H9 (cell line): ENCODE measurements around the gene UBASH3A. TPM values are rescaled to one million over a fixed set of nuclear protein-coding genes. Genes with fewer than 3 reads are reported as not detected.

Experiments used
- DNase-seq: peaks from one replicate; pipeline ENCODE4 v3.0.0-alpha.2; 2017
- H2AFZ ChIP-seq: one replicate; pipeline ENCODE4 v1.6.1; 2013; ENCODE audit warnings: mild to moderate bottlenecking, low read length, control low read depth, moderate library complexity
- H2AK5ac ChIP-seq: 2 replicates; pipeline ENCODE4 v1.6.1; 2013; ENCODE audit warnings: low read length, control low read depth, mixed read lengths; ENCODE audit not compliant: insufficient read length
- H2BK120ac ChIP-seq: one replicate; pipeline ENCODE4 v1.6.1; 2013; ENCODE audit warnings: low read depth, mild to moderate bottlenecking, low read length, control low read depth, inconsistent platforms; ENCODE audit not compliant: poor library complexity, severe bottlenecking
- H2BK12ac ChIP-seq: 2 replicates; pipeline ENCODE4 v1.6.1; 2013; ENCODE audit warnings: low read length, control low read depth, mixed read lengths, low read depth; ENCODE audit not compliant: insufficient read length
- H2BK15ac ChIP-seq: 2 replicates; pipeline ENCODE4 v1.6.1; 2013; ENCODE audit warnings: low read depth, low read length, control low read depth
- H2BK20ac ChIP-seq: one replicate; pipeline ENCODE4 v1.6.1; 2013; ENCODE audit warnings: low read depth, mild to moderate bottlenecking, low read length, control low read depth, inconsistent platforms; ENCODE audit not compliant: poor library complexity, severe bottlenecking
- H2BK5ac ChIP-seq: 2 replicates; pipeline ENCODE4 v1.6.1; 2013; ENCODE audit warnings: low read length, control low read depth, mixed read lengths; ENCODE audit not compliant: insufficient read length
- H3K14ac ChIP-seq: 2 replicates; pipeline ENCODE4 v1.6.1; 2013; ENCODE audit warnings: low read length, control low read depth; ENCODE audit not compliant: insufficient read depth
- H3K18ac ChIP-seq: 2 replicates; pipeline ENCODE4 v1.6.1; 2013; ENCODE audit warnings: low read depth, mild to moderate bottlenecking, mixed read lengths, low read length, control low read depth; ENCODE audit not compliant: insufficient read length
- H3K23ac ChIP-seq: 2 replicates; pipeline ENCODE4 v1.6.1; 2013; ENCODE audit warnings: low read length, control low read depth, mixed read lengths, low read depth; ENCODE audit not compliant: insufficient read length
- H3K23me2 ChIP-seq: 2 replicates; pipeline ENCODE4 v1.6.1; 2013; ENCODE audit warnings: low read depth, mild to moderate bottlenecking, mixed read lengths, low read length, control low read depth; ENCODE audit not compliant: insufficient read length, poor library complexity, severe bottlenecking
- H3K27ac ChIP-seq: 2 replicates; pipeline ENCODE4 v1.5.1; 2013; ENCODE audit warnings: low read length, control low read depth, mixed read lengths, low read depth; ENCODE audit not compliant: insufficient read length
- H3K27me3 ChIP-seq: 2 replicates; pipeline ENCODE4 v1.6.1; 2013; ENCODE audit warnings: low read length, control low read depth, inconsistent platforms; ENCODE audit not compliant: insufficient read depth
- H3K4ac ChIP-seq: 2 replicates; pipeline ENCODE4 v1.6.1; 2013; ENCODE audit warnings: low read depth, mild to moderate bottlenecking, control low read depth, inconsistent platforms, low read length, moderate library complexity
- H3K4me1 ChIP-seq: 2 replicates; pipeline ENCODE4 v1.6.1; 2013; ENCODE audit warnings: low read length, control low read depth, inconsistent platforms; ENCODE audit not compliant: insufficient read depth
- H3K4me2 ChIP-seq: 2 replicates; pipeline ENCODE4 v1.6.1; 2013; ENCODE audit warnings: low read length, control low read depth, mixed read lengths; ENCODE audit not compliant: insufficient read length, insufficient read depth
- H3K56ac ChIP-seq: 2 replicates; pipeline ENCODE4 v1.6.1; 2013; ENCODE audit warnings: low read depth, mild to moderate bottlenecking, mixed read lengths, low read length, control low read depth; ENCODE audit not compliant: insufficient read length
- H3K79me1 ChIP-seq: 2 replicates; pipeline ENCODE4 v1.6.1; 2013; ENCODE audit warnings: low read depth, mild to moderate bottlenecking, moderate library complexity, low read length, control low read depth, inconsistent platforms; ENCODE audit not compliant: insufficient read depth, poor library complexity, severe bottlenecking
- H3K79me2 ChIP-seq: 2 replicates; pipeline ENCODE4 v1.6.1; 2013; ENCODE audit warnings: low read length, control low read depth, inconsistent platforms; ENCODE audit not compliant: insufficient read depth
- H3K9ac ChIP-seq: 2 replicates; pipeline ENCODE4 v1.6.1; 2013; ENCODE audit warnings: low read length, control low read depth, mixed read lengths; ENCODE audit not compliant: insufficient read length; ENCODE audit errors: extremely low read depth
- H3K9me3 ChIP-seq: one replicate; pipeline ENCODE4 v1.6.1; 2013; ENCODE audit warnings: low read depth, low read length, inconsistent platforms; ENCODE audit not compliant: control insufficient read depth
- H3T11ph ChIP-seq: one replicate; pipeline ENCODE4 v1.6.1; 2013; ENCODE audit warnings: mild to moderate bottlenecking, low read length, control low read depth, inconsistent platforms
- H4K20me1 ChIP-seq: one replicate; pipeline ENCODE4 v1.6.1; 2013; ENCODE audit not compliant: control insufficient read depth, insufficient read length, insufficient read depth
- H4K5ac ChIP-seq: 2 replicates; pipeline ENCODE4 v1.6.1; 2013; ENCODE audit warnings: low read depth, mild to moderate bottlenecking, mixed read lengths, low read length, control low read depth; ENCODE audit not compliant: insufficient read length
- H4K8ac ChIP-seq: replicated peaks from 2 replicates; pipeline ENCODE4 v1.6.1; 2013; ENCODE audit warnings: low read length, control low read depth, mixed read lengths, low read depth; ENCODE audit not compliant: insufficient read length
- H4K91ac ChIP-seq: 2 replicates; pipeline ENCODE4 v1.6.1; 2013; ENCODE audit warnings: low read depth, mild to moderate bottlenecking, moderate library complexity, mixed read lengths, low read length, control low read depth; ENCODE audit not compliant: insufficient read length
- H3K27ac Mint-ChIP-seq, 3 experiments: 2 replicates in 2 of 3; 3 replicates in 1 of 3; pipeline ENCODE4 v1.8.0; 2020 to 2021; ENCODE audit warnings: mixed read lengths in 3 of 3, mild to moderate bottlenecking in 1 of 3, moderate library complexity in 1 of 3
- H3K27me3 Mint-ChIP-seq: 2 replicates; pipeline ENCODE4 v1.8.0; 2021; ENCODE audit warnings: low read depth, mild to moderate bottlenecking, moderate library complexity, mixed read lengths
- H3K36me3 Mint-ChIP-seq, 3 experiments: 2 replicates in 2 of 3; 3 replicates in 1 of 3; pipeline ENCODE4 v1.8.0; 2020 to 2021; ENCODE audit warnings: low read depth in 3 of 3, mixed read lengths in 3 of 3; ENCODE audit not compliant: insufficient read depth in 1 of 3
- H3K4me1 Mint-ChIP-seq, 2 experiments: 2 replicates each; pipeline ENCODE4 v1.8.0; 2020; ENCODE audit warnings: mixed read lengths in 2 of 2
- H3K4me3 Mint-ChIP-seq, 2 experiments: 2 replicates in 1 of 2; 3 replicates in 1 of 2; pipeline ENCODE4 v1.8.0; 2020 to 2021; ENCODE audit warnings: mild to moderate bottlenecking in 2 of 2, mixed read lengths in 2 of 2, moderate library complexity in 1 of 2
- H3K9me3 Mint-ChIP-seq, 2 experiments: 2 replicates in 1 of 2; 3 replicates in 1 of 2; pipeline ENCODE4 v1.8.0; 2020; ENCODE audit warnings: mild to moderate bottlenecking in 2 of 2, mixed read lengths in 2 of 2, moderate library complexity in 1 of 2
- WGBS: extraction: QIAGEN DNeasy Blood & Tissue Kit; methylation state at CpG from one replicate; pipeline ENCODE4 v1.1.7; 2013; ENCODE audit warnings: missing lambda C conversion rate, low lambda C conversion rate, mixed read lengths; ENCODE audit not compliant: insufficient read length; ENCODE audit errors: extremely low coverage; 5-methylcytosine and 5-hydroxymethylcytosine counted together
- total RNA-seq: library from RNA; stranded (reverse); gene quantifications from 2 replicates; pipeline ENCODE4 v1.2.1, GENCODE V29; 2021
- TF ChIP-seq, protein P1 (sequence below): fragments of 200-600 bp; sonication (generic); conservative IDR thresholded peaks from 3 replicates; pipeline ENCODE4 v1.8.0; 2021; ENCODE audit warnings: antibody characterized with exemption, mild to moderate bottlenecking

The UBASH3A gene
- total RNA-seq, 1 experiment from 2014 or later = not detected

- Mint-ChIP-seq H3K9me3 (no peaks in the 10 kb centered on the region; a peak in 1 of 5 replicates), H3K27me3 (peaks cover 45% of the 10 kb centered on the region), H3K27ac (no peak overlapping the region), H3K4me1 (no peaks in the 10 kb centered on the region), H3K36me3 (no peaks in the 10 kb centered on the region), H3K4me3 (no peak overlapping the region)
- Histone ChIP-seq H3K18ac (no peak overlapping the region), H2BK15ac (no peak overlapping the region), H3K14ac (no peak overlapping the region), H3K4me1 (no peaks in the 10 kb centered on the region), H3K9me3 (no peaks in the 10 kb centered on the region), H2AK5ac (no peak overlapping the region), H4K8ac (no peak overlapping the region), H3K27ac (no peak overlapping the region), H3K27me3 (no peaks in the 10 kb centered on the region), H3K79me1 (no peaks in the 10 kb centered on the region), H3K79me2 (no peaks in the 10 kb centered on the region), H3K4ac (no peak overlapping the region), H2BK20ac (no peak overlapping the region), H2BK120ac (no peak overlapping the region), H4K5ac (no peak overlapping the region), H4K91ac (no peak overlapping the region), H3K9ac (no peak overlapping the region), H2BK5ac (no peak overlapping the region), H2BK12ac (no peak overlapping the region), H4K20me1 (no peaks in the 10 kb centered on the region), H3K56ac (no peak overlapping the region), H3K4me2 (no peak overlapping the region), H2AFZ (no peak overlapping the region), H3K23ac (no peak overlapping the region), H3K23me2 (no peaks in the 10 kb centered on the region), H3T11ph (no peak overlapping the region)
- no CpG with 5 or more reads among the region's 10 CpGs for WGBS
- TF ChIP-seq, protein P1, sequence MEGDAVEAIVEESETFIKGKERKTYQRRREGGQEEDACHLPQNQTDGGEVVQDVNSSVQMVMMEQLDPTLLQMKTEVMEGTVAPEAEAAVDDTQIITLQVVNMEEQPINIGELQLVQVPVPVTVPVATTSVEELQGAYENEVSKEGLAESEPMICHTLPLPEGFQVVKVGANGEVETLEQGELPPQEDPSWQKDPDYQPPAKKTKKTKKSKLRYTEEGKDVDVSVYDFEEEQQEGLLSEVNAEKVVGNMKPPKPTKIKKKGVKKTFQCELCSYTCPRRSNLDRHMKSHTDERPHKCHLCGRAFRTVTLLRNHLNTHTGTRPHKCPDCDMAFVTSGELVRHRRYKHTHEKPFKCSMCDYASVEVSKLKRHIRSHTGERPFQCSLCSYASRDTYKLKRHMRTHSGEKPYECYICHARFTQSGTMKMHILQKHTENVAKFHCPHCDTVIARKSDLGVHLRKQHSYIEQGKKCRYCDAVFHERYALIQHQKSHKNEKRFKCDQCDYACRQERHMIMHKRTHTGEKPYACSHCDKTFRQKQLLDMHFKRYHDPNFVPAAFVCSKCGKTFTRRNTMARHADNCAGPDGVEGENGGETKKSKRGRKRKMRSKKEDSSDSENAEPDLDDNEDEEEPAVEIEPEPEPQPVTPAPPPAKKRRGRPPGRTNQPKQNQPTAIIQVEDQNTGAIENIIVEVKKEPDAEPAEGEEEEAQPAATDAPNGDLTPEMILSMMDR = no peak
- no peak for DNase-seq
These were observed 19.5 kb downstream of the UBASH3A start for GRCh38 chr21:42423197-42423675.
